ENCODE measurements around the gene H2BW1.
"Not testable (repeated sequence)": the region's sequence is repeated elsewhere in the genome, so short reads cannot be mapped to it uniquely, and the experiment has no call there.

The H2BW1 gene

GRCh38 chrX:104018126-104018525 lies 4.6 kb upstream of the H2BW1 start:
- no peak for TF ChIP-seq CTCF (IDR thresholded peaks at IDR 0.05; ENCODE audit: low read depth, low read length)
- no peak for DNase-seq
- no peaks in the 10 kb centered on the region for H3K9me3 ChIP-seq
- no peaks in the 10 kb centered on the region for H3K27me3 ChIP-seq
- no peaks in the 10 kb centered on the region for H3K36me3 ChIP-seq
- no peaks in the 10 kb centered on the region for H3K4me1 ChIP-seq
- H3K4me3 ChIP-seq (ENCODE audit: low read depth, low read length) = no peak overlapping the region

DNA sequence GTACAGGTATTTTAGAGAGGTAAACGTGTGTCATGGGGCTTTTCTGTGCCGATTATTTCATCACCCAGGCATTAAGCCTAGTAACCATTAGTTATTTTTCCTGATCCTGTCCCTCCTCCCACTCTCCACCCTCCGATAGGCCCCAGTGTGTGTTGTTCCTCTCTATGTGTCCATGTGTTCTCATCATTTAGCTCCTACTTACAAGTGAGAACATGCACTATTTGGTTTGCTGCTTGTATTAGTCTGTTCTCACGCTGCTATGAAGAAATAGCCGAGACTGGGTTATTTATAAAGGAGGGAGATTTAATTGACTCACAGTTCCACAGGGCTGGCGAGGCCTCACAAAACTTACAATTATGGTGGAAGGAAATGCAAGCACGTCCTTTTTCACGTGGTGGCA lies 2.1 kb upstream of the H2BW1 start:
- not testable (repeated sequence) for H3K27me3 ChIP-seq; H3K9me3 ChIP-seq; DNase-seq; H3K4me3 ChIP-seq (ENCODE audit: low read depth, low read length); H3K36me3 ChIP-seq; H3K4me1 ChIP-seq

GRCh38 chrX:104013158-104013557 lies 350 bp downstream of the H2BW1 start:
- no peaks in the 10 kb centered on the region for H3K27me3 ChIP-seq
- no peaks in the 10 kb centered on the region for H3K36me3 ChIP-seq
- no peak for DNase-seq
- TF ChIP-seq CTCF (IDR thresholded peaks at IDR 0.05; ENCODE audit: low read depth, low read length) = no peak
- H3K9me3 ChIP-seq = no peaks in the 10 kb centered on the region
- H3K4me3 ChIP-seq (ENCODE audit: low read depth, low read length) = no peak overlapping the region
- H3K4me1 ChIP-seq = no peaks in the 10 kb centered on the region

GRCh38 chrX:104008831-104009230 lies 4.7 kb downstream of the H2BW1 start:
- no peak overlapping the region for H3K4me3 ChIP-seq (ENCODE audit: low read depth, low read length)
- H3K9me3 ChIP-seq = no peaks in the 10 kb centered on the region
- no peaks in the 10 kb centered on the region for H3K27me3 ChIP-seq
- H3K4me1 ChIP-seq = no peaks in the 10 kb centered on the region
- TF ChIP-seq CTCF (IDR thresholded peaks at IDR 0.05; ENCODE audit: low read depth, low read length) = no peak
- DNase-seq = no peak
- no peaks in the 10 kb centered on the region for H3K36me3 ChIP-seq

GRCh38 chrX:103999234-103999633 lies 14.3 kb downstream of the H2BW1 start:
- H3K4me3 ChIP-seq (ENCODE audit: low read depth, low read length) = no peak overlapping the region
- TF ChIP-seq CTCF (IDR thresholded peaks at IDR 0.05; ENCODE audit: low read depth, low read length) = no peak
- no peaks in the 10 kb centered on the region for H3K27me3 ChIP-seq
- H3K36me3 ChIP-seq = no peaks in the 10 kb centered on the region
- no peaks in the 10 kb centered on the region for H3K9me3 ChIP-seq
- DNase-seq = no peak
- no peaks in the 10 kb centered on the region for H3K4me1 ChIP-seq

GRCh38 chrX:103983508-103983907 lies 30.0 kb downstream of the H2BW1 start:
- not testable (repeated sequence) for H3K4me3 ChIP-seq (ENCODE audit: low read depth, low read length); DNase-seq; H3K27me3 ChIP-seq; H3K36me3 ChIP-seq; H3K9me3 ChIP-seq; H3K4me1 ChIP-seq

- DNase-seq; H3K4me3 ChIP-seq (ENCODE audit: low read depth, low read length); H3K4me1 ChIP-seq; H3K9me3 ChIP-seq; H3K27me3 ChIP-seq; H3K36me3 ChIP-seq: not testable (repeated sequence)
Observed at GRCh38 chrX:103962411-103963278, 50.9 kb downstream of the H2BW1 start, which contains the start of gene TMSB15B. TMSB15B (plus strand) TSS chrX:103962627.

Measured in BE2C (cell line).